HCT116 (cell line): ENCODE measurements around the gene DAPK1. TPM values are rescaled to one million over a fixed set of nuclear protein-coding genes. Genes with fewer than 3 reads are reported as not detected.

Experiments
- ATAC-seq: fragments of 200-7000 bp; cut with Tn5 transposase; 2 replicates; pipeline ENCODE4 v1.9.1; 2020; ENCODE audit warnings: mild to moderate bottlenecking, moderate library complexity
- BruUV-seq: library from RNA; stranded (reverse); fragments of 400-500 nt; replicated peaks from 2 replicates; lab custom pipeline; 2021; lab: Mats Ljungman, UMichigan
- CTCF ChIA-PET: fragments of 300-600 bp; sonication (Branson Sonifier 250); formaldehyde crosslinking; loops from one replicate; lab custom pipeline; 2021; ENCODE audit warnings: antibody characterized with exemption; lab: Charles Lee
- POLR2A ChIA-PET: fragments of 300-600, 350-600 bp; sonication (Branson Sonifier 250); formaldehyde crosslinking; loops from one replicate; lab custom pipeline; 2021; ENCODE audit warnings: antibody characterized with exemption; lab: Charles Lee
- RAD21 ChIA-PET, 2 experiments: fragments of 300-600 bp; sonication (Branson Sonifier 250); formaldehyde crosslinking; loops; one replicate each; lab custom pipeline; 2023; ENCODE audit warnings: low total read pairs in 2 of 2; ENCODE audit not compliant: uncharacterized antibody in 2 of 2, unreplicated experiment in 2 of 2, low non-redundant PET in 1 of 2; lab: Charles Lee
- DNase-seq: peaks from one replicate; pipeline ENCODE4 v3.0.0-alpha.2; 2010; ENCODE audit warnings: low read depth, low spot score
- H2AFZ ChIP-seq: fragments of 200-600 bp; shearing (Covaris generic), sonication (generic); 2 replicates; pipeline ENCODE4 v1.6.1; 2017; ENCODE audit warnings: low read depth, mixed run types, mixed read lengths, antibody characterized with exemption, low read length; ENCODE audit not compliant: poor library complexity, severe bottlenecking
- H3K27ac ChIP-seq: 2 replicates; pipeline ENCODE4 v1.5.1; 2012; ENCODE audit warnings: low read depth, low read length
- H3K27me3 ChIP-seq: fragments of 200-600 bp; sonication (generic); 2 replicates; pipeline ENCODE4 v1.6.1; 2016; ENCODE audit warnings: mixed run types, low read length, mixed read lengths; ENCODE audit not compliant: insufficient read depth
- H3K36me3 ChIP-seq, 2 experiments: fragments of 200-500 bp in 1 of 2; fragments of 200-600 bp in 1 of 2; sonication (Bioruptor generic) in 1 of 2; sonication (generic) in 1 of 2; 2 replicates each; pipeline versions ENCODE4 v1.5.1 to v1.6.1; 2014 to 2016; ENCODE audit warnings: low read length in 2 of 2, inconsistent platforms in 1 of 2, mixed read lengths in 1 of 2, mixed run types in 1 of 2; ENCODE audit not compliant: insufficient read depth in 2 of 2, control insufficient read depth in 1 of 2
- H3K4me1 ChIP-seq, 2 experiments: fragments of 200-600 bp in 1 of 2; sonication (generic) in 1 of 2; 2 replicates each; pipeline versions ENCODE4 v1.5.1 to v1.6.1; 2012 to 2017; ENCODE audit warnings: low read length in 2 of 2, inconsistent platforms in 1 of 2, mild to moderate bottlenecking in 1 of 2, mixed read lengths in 1 of 2, mixed run types in 1 of 2, moderate library complexity in 1 of 2; ENCODE audit not compliant: insufficient read depth in 2 of 2, control insufficient read depth in 1 of 2
- H3K4me2 ChIP-seq: fragments of 200-600 bp; sonication (generic); 2 replicates; pipeline ENCODE4 v1.6.1; 2017; ENCODE audit warnings: mixed run types, low read length, mixed read lengths
- H3K4me3 ChIP-seq, 2 experiments: fragments of 200-600 bp in 1 of 2; sonication (generic) in 1 of 2; replicated peaks in 1 of 2; 2 replicates each; pipeline ENCODE4 v1.5.1; 2011 to 2016; ENCODE audit warnings: low read length in 2 of 2, control low read depth in 1 of 2, low read depth in 1 of 2, mild to moderate bottlenecking in 1 of 2, mixed read lengths in 1 of 2, mixed run types in 1 of 2
- H3K79me2 ChIP-seq: fragments of 200-600 bp; sonication (generic); 2 replicates; pipeline ENCODE4 v1.6.1; 2017; ENCODE audit warnings: mild to moderate bottlenecking, mixed run types, low read length, moderate library complexity, mixed read lengths; ENCODE audit not compliant: insufficient read depth
- H3K9ac ChIP-seq: fragments of 200-600 bp; sonication (generic); 2 replicates; pipeline ENCODE4 v1.6.1; 2016; ENCODE audit warnings: low read length, mixed read lengths
- H3K9me2 ChIP-seq: fragments of 200-600 bp; sonication (generic), shearing (Covaris generic); 2 replicates; pipeline ENCODE4 v1.6.1; 2017; ENCODE audit warnings: mixed run types, mild to moderate bottlenecking, moderate library complexity; ENCODE audit not compliant: insufficient read depth
- H3K9me3 ChIP-seq, 2 experiments: fragments of 200-500 bp in 1 of 2; fragments of 200-600 bp in 1 of 2; sonication (Bioruptor generic) in 1 of 2; sonication (generic) in 1 of 2; 2 replicates each; pipeline ENCODE4 v1.6.1; 2014 to 2017; ENCODE audit warnings: low read length in 2 of 2, mixed read lengths in 2 of 2, inconsistent platforms in 1 of 2, low read depth in 1 of 2, mild to moderate bottlenecking in 1 of 2, mixed run types in 1 of 2, moderate library complexity in 1 of 2; ENCODE audit not compliant: control insufficient read depth in 1 of 2, insufficient read depth in 1 of 2
- H4K20me1 ChIP-seq: fragments of 200-600 bp; sonication (generic), shearing (Covaris generic); 2 replicates; pipeline ENCODE4 v1.6.1; 2017; ENCODE audit warnings: mixed run types, mild to moderate bottlenecking, moderate library complexity; ENCODE audit not compliant: insufficient read depth
- ATF3 ChIP-seq: IDR thresholded peaks from 2 replicates; pipeline ENCODE4 v1.6.1; 2012
- ELF1 ChIP-seq: IDR thresholded peaks from 2 replicates; pipeline ENCODE4 v1.6.1; 2012; ENCODE audit warnings: low read depth, borderline replicate concordance
- EZH2 ChIP-seq: fragments of 200-600 bp; sonication (generic); IDR thresholded peaks from 2 replicates; pipeline ENCODE4 v1.6.1; 2017; ENCODE audit warnings: antibody characterized with exemption, mixed run types
- MAX ChIP-seq: IDR thresholded peaks from 2 replicates; pipeline ENCODE4 v1.6.1; 2012
- RAD21 ChIP-seq: IDR thresholded peaks from 2 replicates; pipeline ENCODE4 v1.6.1; 2012; ENCODE audit warnings: low read depth, mild to moderate bottlenecking
- SP1 ChIP-seq: IDR thresholded peaks from 2 replicates; pipeline ENCODE4 v1.6.1; 2012; ENCODE audit warnings: low read depth
- TCF7L2 ChIP-seq: IDR thresholded peaks from 2 replicates; pipeline ENCODE4 v1.7.0; 2011; ENCODE audit warnings: borderline replicate concordance, inconsistent platforms; ENCODE audit not compliant: insufficient read depth, insufficient read length; ENCODE audit errors: extremely low read depth
- YY1 ChIP-seq: IDR thresholded peaks from 2 replicates; pipeline ENCODE4 v1.6.1; 2011; ENCODE audit warnings: low read length, low read depth, moderate library complexity, mild to moderate bottlenecking; ENCODE audit not compliant: insufficient replicate concordance; ENCODE audit errors: extremely low read depth
- intact Hi-C: fragments of 100-400 bp; cut with micrococcal nuclease; formaldehyde crosslinking; loops from 2 replicates; pipeline ENCODE4 v1.10.0; 2022
- total RNA-seq: library from RNA; stranded (reverse); gene quantifications from one replicate; pipeline ENCODE4 v1.2.1, GENCODE V29; 2021; ENCODE audit not compliant: unreplicated experiment

DAPK1 gene
- total RNA-seq, 1 experiment from 2014 or later, result 5.6 TPM

- ChIA-PET POLR2A (no interaction called here), CTCF (no interaction called here), RAD21 (no interaction called here)
- Histone ChIP-seq H2AFZ (no peak overlapping the region), H3K9me2 (no peaks in the 10 kb centered on the region), H3K4me2 (no peak overlapping the region), H3K27me3 (no peaks in the 10 kb centered on the region), H3K27ac (no peak overlapping the region), H3K9ac (no peak overlapping the region), H3K9me3 (no peaks in the 10 kb centered on the region), H3K79me2 (no peaks in the 10 kb centered on the region), H3K4me3 (no peak overlapping the region), H4K20me1 (no peaks in the 10 kb centered on the region; the same call in 1 of the 2 replicates), H3K36me3 (no peaks in the 10 kb centered on the region), H3K4me1 (no peaks in the 10 kb centered on the region)
- no TSS peak for BruUV-seq
- intact Hi-C loops, result no loop called here
- DNase-seq, result no peak
- TF ChIP-seq ATF3 (no peak), SP1 (no peak), YY1 (no peak), ELF1 (no peak)
- ATAC-seq, result no peak
Observed at GRCh38 chr9:87525546-87526303, 28.1 kb downstream of the DAPK1 start.

- Histone ChIP-seq H3K9me3 (no peaks in the 10 kb centered on the region), H3K4me1 (no peaks in the 10 kb centered on the region), H3K9me2 (no peaks in the 10 kb centered on the region), H3K4me3 (no peak overlapping the region), H2AFZ (no peak overlapping the region), H3K9ac (no peak overlapping the region), H3K79me2 (no peaks in the 10 kb centered on the region), H4K20me1 (no peaks in the 10 kb centered on the region; the same call in 1 of the 2 replicates), H3K4me2 (no peak overlapping the region), H3K27me3 (no peaks in the 10 kb centered on the region), H3K27ac (no peak overlapping the region), H3K36me3 (no peaks in the 10 kb centered on the region)
- TF ChIP-seq ATF3 (no peak), RAD21 (no peak), TCF7L2 (no peak), YY1 (no peak), MAX (no peak), EZH2 (no peak), ELF1 (no peak)
- POLR2A ChIA-PET, result no interaction called here
- no TSS peak for BruUV-seq
- RAD21 ChIA-PET, result no interaction called here
- CTCF ChIA-PET, result no interaction called here
- intact Hi-C loops, result no loop called here
- DNase-seq, result no peak
- ATAC-seq, result no peak
Observed at GRCh38 chr9:87527211-87527916, 29.7 kb downstream of the DAPK1 start.
